HCT116 (cell line): ENCODE data around the gene CDC42BPA. TPM values are rescaled to one million over a fixed set of nuclear protein-coding genes. Genes with fewer than 3 reads are reported as not detected.

Experiments used
- ATAC-seq: fragments of 200-7000 bp; cut with Tn5 transposase; 2 replicates; pipeline ENCODE4 v1.9.1; 2020; ENCODE audit warnings: mild to moderate bottlenecking, moderate library complexity
- BruUV-seq: library from RNA; stranded (reverse); fragments of 400-500 nt; replicated peaks from 2 replicates; lab custom pipeline; 2021; lab: Mats Ljungman, UMichigan
- CTCF ChIA-PET: fragments of 300-600 bp; sonication (Branson Sonifier 250); formaldehyde crosslinking; loops from one replicate; lab custom pipeline; 2021; ENCODE audit warnings: antibody characterized with exemption; lab: Charles Lee
- POLR2A ChIA-PET: fragments of 300-600, 350-600 bp; sonication (Branson Sonifier 250); formaldehyde crosslinking; loops from one replicate; lab custom pipeline; 2021; ENCODE audit warnings: antibody characterized with exemption; lab: Charles Lee
- RAD21 ChIA-PET, 2 experiments: fragments of 300-600 bp; sonication (Branson Sonifier 250); formaldehyde crosslinking; loops; one replicate each; lab custom pipeline; 2023; ENCODE audit warnings: low total read pairs in 2 of 2; ENCODE audit not compliant: uncharacterized antibody in 2 of 2, unreplicated experiment in 2 of 2, low non-redundant PET in 1 of 2; lab: Charles Lee
- DNase-seq: peaks from one replicate; pipeline ENCODE4 v3.0.0-alpha.2; 2010; ENCODE audit warnings: low read depth, low spot score
- H2AFZ ChIP-seq: fragments of 200-600 bp; shearing (Covaris generic), sonication (generic); 2 replicates; pipeline ENCODE4 v1.6.1; 2017; ENCODE audit warnings: low read depth, mixed run types, mixed read lengths, antibody characterized with exemption, low read length; ENCODE audit not compliant: poor library complexity, severe bottlenecking
- H3K27ac ChIP-seq: 2 replicates; pipeline ENCODE4 v1.5.1; 2012; ENCODE audit warnings: low read depth, low read length
- H3K27me3 ChIP-seq: fragments of 200-600 bp; sonication (generic); 2 replicates; pipeline ENCODE4 v1.6.1; 2016; ENCODE audit warnings: mixed run types, low read length, mixed read lengths; ENCODE audit not compliant: insufficient read depth
- H3K36me3 ChIP-seq, 2 experiments: fragments of 200-500 bp in 1 of 2; fragments of 200-600 bp in 1 of 2; sonication (Bioruptor generic) in 1 of 2; sonication (generic) in 1 of 2; 2 replicates each; pipeline versions ENCODE4 v1.5.1 to v1.6.1; 2014 to 2016; ENCODE audit warnings: low read length in 2 of 2, inconsistent platforms in 1 of 2, mixed read lengths in 1 of 2, mixed run types in 1 of 2; ENCODE audit not compliant: insufficient read depth in 2 of 2, control insufficient read depth in 1 of 2
- H3K4me1 ChIP-seq, 2 experiments: fragments of 200-600 bp in 1 of 2; sonication (generic) in 1 of 2; 2 replicates each; pipeline versions ENCODE4 v1.5.1 to v1.6.1; 2012 to 2017; ENCODE audit warnings: low read length in 2 of 2, inconsistent platforms in 1 of 2, mild to moderate bottlenecking in 1 of 2, mixed read lengths in 1 of 2, mixed run types in 1 of 2, moderate library complexity in 1 of 2; ENCODE audit not compliant: insufficient read depth in 2 of 2, control insufficient read depth in 1 of 2
- H3K4me2 ChIP-seq: fragments of 200-600 bp; sonication (generic); 2 replicates; pipeline ENCODE4 v1.6.1; 2017; ENCODE audit warnings: mixed run types, low read length, mixed read lengths
- H3K4me3 ChIP-seq, 2 experiments: fragments of 200-600 bp in 1 of 2; sonication (generic) in 1 of 2; replicated peaks in 1 of 2; 2 replicates each; pipeline ENCODE4 v1.5.1; 2011 to 2016; ENCODE audit warnings: low read length in 2 of 2, control low read depth in 1 of 2, low read depth in 1 of 2, mild to moderate bottlenecking in 1 of 2, mixed read lengths in 1 of 2, mixed run types in 1 of 2
- H3K79me2 ChIP-seq: fragments of 200-600 bp; sonication (generic); 2 replicates; pipeline ENCODE4 v1.6.1; 2017; ENCODE audit warnings: mild to moderate bottlenecking, mixed run types, low read length, moderate library complexity, mixed read lengths; ENCODE audit not compliant: insufficient read depth
- H3K9ac ChIP-seq: fragments of 200-600 bp; sonication (generic); 2 replicates; pipeline ENCODE4 v1.6.1; 2016; ENCODE audit warnings: low read length, mixed read lengths
- H3K9me2 ChIP-seq: fragments of 200-600 bp; sonication (generic), shearing (Covaris generic); 2 replicates; pipeline ENCODE4 v1.6.1; 2017; ENCODE audit warnings: mixed run types, mild to moderate bottlenecking, moderate library complexity; ENCODE audit not compliant: insufficient read depth
- H3K9me3 ChIP-seq, 2 experiments: fragments of 200-500 bp in 1 of 2; fragments of 200-600 bp in 1 of 2; sonication (Bioruptor generic) in 1 of 2; sonication (generic) in 1 of 2; 2 replicates each; pipeline ENCODE4 v1.6.1; 2014 to 2017; ENCODE audit warnings: low read length in 2 of 2, mixed read lengths in 2 of 2, inconsistent platforms in 1 of 2, low read depth in 1 of 2, mild to moderate bottlenecking in 1 of 2, mixed run types in 1 of 2, moderate library complexity in 1 of 2; ENCODE audit not compliant: control insufficient read depth in 1 of 2, insufficient read depth in 1 of 2
- H4K20me1 ChIP-seq: fragments of 200-600 bp; sonication (generic), shearing (Covaris generic); 2 replicates; pipeline ENCODE4 v1.6.1; 2017; ENCODE audit warnings: mixed run types, mild to moderate bottlenecking, moderate library complexity; ENCODE audit not compliant: insufficient read depth
- ELF1 ChIP-seq: IDR thresholded peaks from 2 replicates; pipeline ENCODE4 v1.6.1; 2012; ENCODE audit warnings: low read depth, borderline replicate concordance
- RAD21 ChIP-seq: IDR thresholded peaks from 2 replicates; pipeline ENCODE4 v1.6.1; 2012; ENCODE audit warnings: low read depth, mild to moderate bottlenecking
- SP1 ChIP-seq: IDR thresholded peaks from 2 replicates; pipeline ENCODE4 v1.6.1; 2012; ENCODE audit warnings: low read depth
- ZFX ChIP-seq: fragments of 450-650 bp; IDR thresholded peaks from 2 replicates; pipeline ENCODE4 v1.6.1; 2017
- intact Hi-C: fragments of 100-400 bp; cut with micrococcal nuclease; formaldehyde crosslinking; loops from 2 replicates; pipeline ENCODE4 v1.10.0; 2022
- total RNA-seq: library from RNA; stranded (reverse); gene quantifications from one replicate; pipeline ENCODE4 v1.2.1, GENCODE V29; 2021; ENCODE audit not compliant: unreplicated experiment
- TF ChIP-seq, protein P1 (sequence below): IDR thresholded peaks from 2 replicates; pipeline ENCODE4 v1.6.1; 2012
- TF ChIP-seq, protein P2 (sequence below): IDR thresholded peaks from 2 replicates; pipeline ENCODE4 v1.6.1; 2011; ENCODE audit warnings: mild to moderate bottlenecking, low read length, moderate library complexity; ENCODE audit not compliant: insufficient replicate concordance; ENCODE audit errors: extremely low read depth
- TF ChIP-seq, protein P3 (sequence below): IDR thresholded peaks from 2 replicates; pipeline ENCODE4 v1.6.1; 2012

The CDC42BPA gene
- total RNA-seq, 1 experiment from 2014 or later: 44.0 TPM

DNA sequence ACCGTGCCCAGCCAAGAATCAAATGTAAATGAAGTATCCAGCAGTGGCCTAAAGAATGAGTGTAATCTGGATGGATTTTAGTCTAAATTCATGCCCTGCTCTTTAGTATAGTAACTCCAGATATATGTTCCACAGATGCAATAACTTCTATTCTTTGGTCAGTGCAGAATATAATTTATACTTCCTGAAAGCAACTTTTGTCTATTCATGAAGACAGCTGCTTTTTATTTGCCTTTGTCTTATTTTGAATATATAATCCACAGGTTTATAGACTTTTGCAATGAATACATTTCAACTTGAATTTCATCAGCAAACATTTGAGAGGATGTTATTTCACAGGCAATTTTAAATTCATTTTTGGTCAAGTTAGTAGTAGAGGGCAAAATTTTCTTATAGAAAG, 54.4 kb downstream of the CDC42BPA start:
- Histone ChIP-seq H3K9me3 (no peaks in the 10 kb centered on the region), H3K9ac (no peak overlapping the region), H3K4me3 (no peak overlapping the region), H4K20me1 (peaks cover 6% of the 10 kb centered on the region; the same call in 1 of the 2 replicates), H3K79me2 (peaks cover 90% of the 10 kb centered on the region), H2AFZ (no peak overlapping the region), H3K4me1 (no peaks in the 10 kb centered on the region), H3K9me2 (no peaks in the 10 kb centered on the region), H3K4me2 (no peak overlapping the region), H3K36me3 (no peaks in the 10 kb centered on the region), H3K27ac (no peak overlapping the region)
- ChIA-PET RAD21 (no interaction called here), CTCF (no interaction called here)
- ATAC-seq (no peak), DNase-seq (no peak)
- BruUV-seq: no TSS peak
- intact Hi-C loops: no loop called here
- TF ChIP-seq RAD21 (no peak), SP1 (no peak), ZFX (no peak), ELF1 (no peak)
- TF ChIP-seq, protein P1, sequence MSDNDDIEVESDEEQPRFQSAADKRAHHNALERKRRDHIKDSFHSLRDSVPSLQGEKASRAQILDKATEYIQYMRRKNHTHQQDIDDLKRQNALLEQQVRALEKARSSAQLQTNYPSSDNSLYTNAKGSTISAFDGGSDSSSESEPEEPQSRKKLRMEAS: no peak
- TF ChIP-seq, all 23 proteins: peak for 0
- H3K27me3 ChIP-seq: no peaks in the 10 kb centered on the region
- POLR2A ChIA-PET: no interaction called here

DNA sequence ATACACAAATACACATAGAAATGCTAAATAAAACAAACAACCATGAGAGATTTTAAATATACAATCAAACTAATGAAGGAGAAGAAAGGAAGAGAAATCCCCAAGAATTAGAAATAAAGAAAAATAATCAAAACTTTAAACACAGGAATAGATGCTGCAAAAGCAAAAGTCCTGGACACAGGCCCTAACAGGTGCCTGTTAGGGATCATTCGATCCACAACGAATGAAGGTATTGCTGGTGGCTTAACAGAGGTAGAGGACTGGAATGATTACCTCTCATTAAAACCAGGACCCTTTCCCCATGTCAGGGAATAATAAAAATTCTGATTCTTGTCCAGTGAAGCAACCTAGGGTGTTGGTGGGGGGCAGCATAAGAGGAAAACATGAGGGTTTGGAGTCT, 56.8 kb downstream of the CDC42BPA start:
- Histone ChIP-seq H3K79me2 (peaks cover 93% of the 10 kb centered on the region), H3K9me3 (no peaks in the 10 kb centered on the region), H3K9me2 (no peaks in the 10 kb centered on the region), H2AFZ (no peak overlapping the region)
- RAD21 ChIA-PET: no interaction called here
- no TSS peak for BruUV-seq
- CTCF ChIA-PET: no interaction called here
- TF ChIP-seq, protein P2, sequence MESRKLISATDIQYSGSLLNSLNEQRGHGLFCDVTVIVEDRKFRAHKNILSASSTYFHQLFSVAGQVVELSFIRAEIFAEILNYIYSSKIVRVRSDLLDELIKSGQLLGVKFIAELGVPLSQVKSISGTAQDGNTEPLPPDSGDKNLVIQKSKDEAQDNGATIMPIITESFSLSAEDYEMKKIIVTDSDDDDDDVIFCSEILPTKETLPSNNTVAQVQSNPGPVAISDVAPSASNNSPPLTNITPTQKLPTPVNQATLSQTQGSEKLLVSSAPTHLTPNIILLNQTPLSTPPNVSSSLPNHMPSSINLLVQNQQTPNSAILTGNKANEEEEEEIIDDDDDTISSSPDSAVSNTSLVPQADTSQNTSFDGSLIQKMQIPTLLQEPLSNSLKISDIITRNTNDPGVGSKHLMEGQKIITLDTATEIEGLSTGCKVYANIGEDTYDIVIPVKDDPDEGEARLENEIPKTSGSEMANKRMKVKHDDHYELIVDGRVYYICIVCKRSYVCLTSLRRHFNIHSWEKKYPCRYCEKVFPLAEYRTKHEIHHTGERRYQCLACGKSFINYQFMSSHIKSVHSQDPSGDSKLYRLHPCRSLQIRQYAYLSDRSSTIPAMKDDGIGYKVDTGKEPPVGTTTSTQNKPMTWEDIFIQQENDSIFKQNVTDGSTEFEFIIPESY: no peak
- TF ChIP-seq, protein P3, sequence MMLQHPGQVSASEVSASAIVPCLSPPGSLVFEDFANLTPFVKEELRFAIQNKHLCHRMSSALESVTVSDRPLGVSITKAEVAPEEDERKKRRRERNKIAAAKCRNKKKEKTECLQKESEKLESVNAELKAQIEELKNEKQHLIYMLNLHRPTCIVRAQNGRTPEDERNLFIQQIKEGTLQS: no peak
- TF ChIP-seq, all 23 proteins: peak for 0
- Histone ChIP-seq H3K4me1 (peaks cover 7 to 13% of the 10 kb centered on the region in 2 experiments), H3K4me2 (no peak overlapping the region), H3K9ac (no peak overlapping the region), H3K36me3 (no peaks in the 10 kb centered on the region), H3K4me3 (no peak overlapping the region), H3K27ac (no peak overlapping the region), H4K20me1 (no peaks in the 10 kb centered on the region; the same call in 1 of the 2 replicates), H3K27me3 (no peaks in the 10 kb centered on the region)
- no peak for DNase-seq
- POLR2A ChIA-PET: no interaction called here
- intact Hi-C loops: no loop called here
- ATAC-seq: no peak
